ENCODE measurements around the gene KIAA1671.

Gene KIAA1671

GRCh38 chr22:25013607-25014006 lies 61.1 kb downstream of the KIAA1671 start:
- no peak for DNase-seq (ENCODE audit: low read depth, low spot score)

DNA sequence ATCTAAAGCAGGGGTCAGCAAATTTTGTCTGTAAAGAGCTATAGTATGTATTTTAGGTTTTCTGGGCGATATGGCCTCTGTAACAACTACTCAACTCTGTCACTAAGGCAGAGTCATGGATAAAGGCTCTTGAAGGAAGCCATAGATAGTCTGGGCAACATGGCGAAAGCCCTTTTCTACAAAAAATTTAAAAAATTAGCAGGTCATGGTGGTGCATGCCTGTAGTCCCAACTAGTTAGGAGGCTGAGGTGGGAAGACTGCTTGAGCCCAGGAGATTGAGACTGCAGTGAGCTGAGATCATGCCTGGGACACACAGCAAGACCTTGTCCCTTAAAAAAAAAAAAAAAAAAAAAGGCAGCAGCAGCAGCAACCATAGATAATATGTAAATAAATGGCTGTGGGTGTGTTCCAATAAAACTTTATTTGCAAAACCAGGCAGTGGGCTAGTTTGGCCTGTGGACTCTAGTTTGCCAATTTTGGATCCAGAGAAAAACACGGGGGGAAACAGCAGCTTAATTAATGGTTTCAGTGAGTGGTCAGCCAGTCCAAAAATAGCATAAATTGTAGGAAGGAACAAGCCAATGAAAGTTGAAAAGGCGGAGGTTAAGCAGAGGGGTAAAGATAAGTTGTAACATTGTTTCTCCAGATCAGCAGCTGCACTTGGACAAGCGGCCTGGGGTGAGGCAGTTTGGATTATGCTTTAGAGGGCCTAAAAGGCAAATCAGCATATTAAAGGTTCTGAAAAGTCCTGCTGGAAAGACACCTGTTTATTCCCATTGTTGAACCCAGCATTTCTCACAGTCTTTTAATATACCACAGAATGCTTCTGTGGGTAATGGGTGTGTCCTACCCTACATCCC lies 62.6 kb downstream of the KIAA1671 start:
- DNase-seq (ENCODE audit: low read depth, low spot score) = no peak

GRCh38 chr22:25016311-25016710 lies 63.8 kb downstream of the KIAA1671 start:
- no peak for DNase-seq (ENCODE audit: low read depth, low spot score)

GRCh38 chr22:25018009-25018408 lies 65.5 kb downstream of the KIAA1671 start:
- no peak for DNase-seq (ENCODE audit: low read depth, low spot score)

- DNase-seq (ENCODE audit: low read depth, low spot score) = no peak
Measured at GRCh38 chr22:25019427-25020184, 67.1 kb downstream of the KIAA1671 start.

GRCh38 chr22:25021409-25021808 lies 68.9 kb downstream of the KIAA1671 start:
- DNase-seq (ENCODE audit: low read depth, low spot score) = no peak

DNA sequence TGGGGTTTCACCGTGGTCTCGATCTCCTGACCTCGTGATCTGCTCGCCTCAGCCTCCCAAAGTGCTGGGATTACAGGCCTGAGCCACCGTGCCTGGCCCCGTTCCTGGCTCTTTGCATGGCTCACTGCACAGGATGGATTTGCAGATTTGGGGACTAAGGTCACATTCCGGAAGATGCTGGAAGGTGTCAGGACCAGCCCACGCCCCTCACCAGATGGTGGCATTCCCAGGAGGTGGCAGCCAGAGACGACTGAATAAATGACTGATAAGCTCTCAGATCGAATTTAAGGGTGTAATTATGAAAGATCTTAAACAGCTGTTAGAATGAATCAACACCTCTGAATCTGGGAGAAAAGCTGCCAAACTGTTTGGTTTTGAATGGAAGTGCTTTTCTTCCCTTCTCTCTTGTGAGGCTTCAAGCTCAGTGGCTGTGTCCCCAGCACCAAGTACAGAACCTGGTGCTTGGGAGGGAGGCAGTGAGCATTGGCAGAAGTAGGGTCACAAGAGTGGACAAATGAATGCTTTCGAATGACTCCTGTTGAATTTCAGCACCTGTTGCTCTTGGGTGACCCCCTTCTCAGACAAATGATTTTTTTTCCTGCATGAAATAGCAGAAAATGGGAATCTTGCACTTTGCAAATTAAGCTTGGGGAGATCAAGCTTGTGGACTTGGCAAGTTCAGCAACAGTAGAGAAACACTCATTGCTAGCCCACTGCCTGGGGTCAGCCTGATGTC lies 69.6 kb downstream of the KIAA1671 start:
- DNase-seq (ENCODE audit: low read depth, low spot score) = no peak

GRCh38 chr22:25023879-25024278 lies 71.4 kb downstream of the KIAA1671 start:
- no peak for DNase-seq (ENCODE audit: low read depth, low spot score)

GRCh38 chr22:25024895-25025294 lies 72.4 kb downstream of the KIAA1671 start:
- DNase-seq (ENCODE audit: low read depth, low spot score) = no peak

GRCh38 chr22:25025491-25026400 lies 73.2 kb downstream of the KIAA1671 start:
- DNase-seq (ENCODE audit: low read depth, low spot score) = peak; percentile 50

DNA sequence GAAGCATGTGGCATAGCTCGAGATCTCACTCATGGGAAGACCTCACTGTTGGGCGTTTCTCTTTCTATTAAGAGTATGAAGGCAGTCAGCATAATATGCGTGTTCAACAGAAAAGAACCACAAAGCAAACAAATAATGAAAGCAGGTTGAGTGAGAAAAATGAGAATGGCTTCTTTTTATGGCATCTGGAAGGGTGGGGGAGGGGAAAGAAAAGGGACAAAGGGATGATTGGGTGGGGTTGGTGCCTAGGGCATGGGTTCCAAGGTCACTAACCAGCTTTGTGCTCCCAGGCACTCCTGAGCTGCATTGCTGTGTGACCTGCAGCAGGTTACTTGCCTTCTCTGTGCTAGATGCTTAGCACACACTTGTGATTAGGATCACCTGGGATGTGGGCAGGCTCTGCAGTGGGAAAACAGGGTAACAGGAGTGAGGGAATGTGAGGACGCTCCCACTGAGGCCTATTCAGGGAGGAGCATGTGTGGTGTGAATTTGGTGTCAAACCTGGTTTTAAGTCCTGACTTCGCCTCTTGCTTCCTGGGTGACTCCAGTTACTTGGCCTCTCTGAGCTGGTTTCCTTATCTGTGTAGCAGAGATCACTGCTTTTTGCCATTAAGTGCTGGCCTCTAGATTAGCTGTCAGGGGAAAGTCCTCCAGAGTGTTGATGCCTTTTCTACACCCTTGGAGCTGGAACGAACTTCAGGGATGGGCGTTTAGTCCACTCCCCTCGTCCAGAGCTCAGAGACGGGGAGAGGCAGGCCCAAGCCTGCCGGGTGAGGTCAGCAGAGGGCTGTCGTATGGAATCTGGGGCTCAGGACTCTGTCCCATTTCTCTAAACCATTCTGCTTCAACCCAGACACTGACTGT lies 74.8 kb downstream of the KIAA1671 start:
- no peak for DNase-seq (ENCODE audit: low read depth, low spot score)

GRCh38 chr22:25027959-25028840 lies 75.7 kb downstream of the KIAA1671 start:
- peak; percentile 42 for DNase-seq (ENCODE audit: low read depth, low spot score)

- no peak for DNase-seq (ENCODE audit: low read depth, low spot score)
Measured at GRCh38 chr22:25028841-25029141, 76.3 kb downstream of the KIAA1671 start.

DNA sequence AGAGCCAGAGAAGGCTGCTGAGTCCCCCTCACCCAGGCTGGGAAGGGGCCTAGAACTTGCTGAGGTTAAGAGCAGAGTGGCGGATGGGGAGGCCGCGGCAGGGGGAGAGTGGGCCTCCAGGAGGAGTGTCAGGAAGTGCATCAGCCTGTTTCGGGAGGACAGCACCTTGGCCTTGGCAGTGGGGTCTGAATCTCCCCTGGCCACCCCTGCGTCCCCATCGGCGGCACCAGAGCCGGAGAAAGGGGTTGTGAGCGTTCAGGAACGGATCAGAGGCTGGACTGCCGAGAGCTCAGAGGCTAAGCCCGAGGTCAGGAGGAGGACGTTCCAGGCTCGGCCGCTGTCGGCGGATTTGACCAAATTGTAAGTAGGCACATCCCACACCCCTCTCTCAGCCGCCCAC lies 76.7 kb downstream of the KIAA1671 start:
- DNase-seq (ENCODE audit: low read depth, low spot score) = no peak

GRCh38 chr22:25030636-25031035 lies 78.1 kb downstream of the KIAA1671 start:
- DNase-seq (ENCODE audit: low read depth, low spot score) = peak; percentile 93

- DNase-seq (ENCODE audit: low read depth, low spot score) = no peak
Measured at GRCh38 chr22:25032066-25032465, 79.5 kb downstream of the KIAA1671 start.

DNA sequence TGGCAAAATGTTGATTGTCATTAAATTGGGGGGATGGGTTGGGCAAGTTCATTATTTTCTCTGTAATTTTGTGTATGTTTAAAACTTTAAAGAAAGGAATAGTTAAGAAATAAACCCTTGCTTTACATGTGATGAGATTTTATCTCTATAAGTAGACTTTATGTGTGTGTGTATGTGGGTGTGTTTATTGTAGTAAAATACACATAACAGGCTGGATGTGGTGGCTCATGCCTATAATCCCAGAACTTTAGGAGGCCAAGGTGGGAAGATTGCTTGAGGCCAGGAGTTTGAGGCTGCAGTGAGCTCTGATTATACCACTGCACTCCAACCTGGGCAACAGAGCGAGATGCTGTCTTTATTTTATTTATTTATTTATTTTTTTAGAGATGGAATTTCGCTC lies 83.2 kb downstream of the KIAA1671 start:
- no peak for DNase-seq (ENCODE audit: low read depth, low spot score)

DNA sequence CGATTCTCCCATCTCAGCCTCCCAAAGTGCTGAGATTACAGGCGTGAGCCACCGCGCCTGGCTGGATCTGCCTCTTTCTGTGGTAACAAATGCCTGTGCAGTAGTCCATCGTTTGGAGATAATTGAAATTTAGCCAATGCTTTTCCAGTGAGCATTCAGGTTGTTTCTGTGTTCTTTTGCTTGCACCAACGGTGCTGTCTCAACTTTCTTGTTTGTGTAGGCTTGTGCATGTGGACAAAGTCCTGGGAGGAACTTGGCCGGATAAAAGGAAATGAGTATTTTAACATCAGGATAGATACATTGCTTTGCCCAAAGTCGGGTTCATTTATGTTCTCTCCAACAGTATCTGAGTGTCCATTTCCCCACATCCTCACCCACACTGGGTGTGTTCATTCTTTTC lies 85.7 kb downstream of the KIAA1671 start:
- DNase-seq (ENCODE audit: low read depth, low spot score) = no peak

DNA sequence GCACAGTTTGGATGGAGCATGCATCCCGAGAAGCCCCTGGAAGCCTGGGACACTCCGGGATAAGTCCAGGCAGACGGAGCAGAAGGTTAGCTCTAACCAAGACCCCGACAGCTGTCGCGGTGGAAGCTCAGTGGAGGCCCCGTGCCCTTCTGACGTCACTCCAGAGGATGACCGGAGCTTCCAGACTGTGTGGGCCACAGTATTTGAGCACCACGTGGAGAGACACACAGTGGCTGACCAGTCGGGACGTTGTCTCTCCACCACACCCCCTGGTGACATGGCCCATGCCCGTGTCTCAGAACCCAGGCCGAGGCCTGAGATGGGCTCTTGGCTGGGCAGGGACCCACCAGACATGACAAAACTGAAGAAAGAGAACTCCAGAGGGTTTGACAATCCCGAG lies 86.3 kb downstream of the KIAA1671 start:
- DNase-seq (ENCODE audit: low read depth, low spot score) = no peak

Measured in astrocyte of the hippocampus (primary cell).